ENCODE results near the gene CALCB.
A peak's percentile ranks its signal among the peaks of the same experiment; 100 is the strongest.

CALCB gene

GRCh38 chr11:15119352-15119751 is 46.0 kb downstream of the CALCB start:
- H3K4me3 ChIP-seq (ENCODE audit: low read length): no peak overlapping the region
- DNase-seq (ENCODE audit: low read depth): no peak
- no peak for TF ChIP-seq CTCF (conservative IDR thresholded peaks at IDR 0.05; ENCODE audit: low read depth, low read length)

- no peak for TF ChIP-seq CTCF (conservative IDR thresholded peaks at IDR 0.05; ENCODE audit: low read depth, low read length)
- no peak for DNase-seq (ENCODE audit: low read depth)
Measured at GRCh38 chr11:15119826-15120225, 46.4 kb downstream of the CALCB start.

GRCh38 chr11:15123849-15124248 is 50.5 kb downstream of the CALCB start:
- no peak for DNase-seq (ENCODE audit: low read depth)
- H3K4me3 ChIP-seq (ENCODE audit: low read length): no peak overlapping the region
- TF ChIP-seq CTCF (conservative IDR thresholded peaks at IDR 0.05; ENCODE audit: low read depth, low read length): no peak

More at GRCh38 chr11:15119826-15120225, 46.4 kb downstream of the CALCB start:
- no peak overlapping the region for H3K4me3 ChIP-seq (ENCODE audit: low read length)

- no peak for TF ChIP-seq CTCF (conservative IDR thresholded peaks at IDR 0.05; ENCODE audit: low read depth, low read length)
- DNase-seq (ENCODE audit: low read depth): no peak
- H3K4me3 ChIP-seq (ENCODE audit: low read length): no peak overlapping the region
Measured at GRCh38 chr11:15124528-15124927, 51.1 kb downstream of the CALCB start.

GRCh38 chr11:15127341-15127740 is 53.9 kb downstream of the CALCB start:
- no peak overlapping the region for H3K4me3 ChIP-seq (ENCODE audit: low read length)
- TF ChIP-seq CTCF (conservative IDR thresholded peaks at IDR 0.05; ENCODE audit: low read depth, low read length): no peak
- DNase-seq (ENCODE audit: low read depth): peak; percentile 22

Measured in retinal pigment epithelial cell (primary cell).